ENCODE measurements around the gene CYB5R4. TPM values are rescaled to one million over a fixed set of nuclear protein-coding genes. Genes with fewer than 3 reads are reported as not detected.

CYB5R4 gene
- total and polyA plus RNA-seq, 2 of the 13 experiments (the other 11 are each of a cell fraction or from before 2014, with no cell fraction given), result 5.3 to 26.1 TPM

DNA sequence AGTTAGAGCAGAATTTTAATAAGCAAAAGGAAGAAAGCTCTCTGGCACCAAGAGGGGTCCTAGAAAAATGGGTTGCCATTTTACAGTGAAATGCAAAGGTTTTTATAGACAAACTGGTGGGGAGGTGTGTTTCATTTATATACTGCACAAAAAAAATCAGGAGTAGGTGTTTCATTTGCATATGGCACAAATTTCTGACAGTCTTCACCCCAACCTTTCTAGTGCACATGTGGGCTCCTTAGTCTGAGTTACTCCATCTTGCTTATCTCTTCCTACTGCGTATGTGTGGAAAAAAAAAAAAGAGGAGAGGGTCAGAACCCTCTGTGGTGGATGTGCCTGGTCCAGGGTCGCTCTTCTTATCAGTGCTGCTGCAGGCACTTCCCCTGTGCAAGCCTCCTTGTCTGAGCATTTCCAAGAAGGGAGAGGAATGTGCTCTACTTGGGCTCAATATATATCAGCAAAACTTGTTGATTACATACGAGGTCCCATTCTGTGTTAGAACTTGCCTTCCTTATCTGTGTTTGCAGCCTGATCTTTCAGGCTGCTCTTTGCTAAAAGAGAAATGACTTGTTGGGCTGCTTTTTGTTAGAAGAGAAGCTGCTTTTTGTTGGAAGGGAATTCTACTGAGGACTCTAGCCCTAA lies 115.0 kb downstream of the CYB5R4 start:
- FAIRE-seq (no peak), ATAC-seq (no peak), DNase-seq (ENCODE audit: low spot score) (no peak)
- Histone ChIP-seq H3K27ac (ENCODE audit: extremely low read length, insufficient read depth, low read length) (no peak overlapping the region), H3K27me3 (ENCODE audit: control insufficient read depth in 1 of 2, insufficient read depth in 2 of 2, low read length in 2 of 2) (no peaks in the 10 kb centered on the region), H3K9ac (ENCODE audit: insufficient read depth, low read depth, low read length) (no peak overlapping the region), H3K4me1 (ENCODE audit: insufficient read depth, low read length) (no peaks in the 10 kb centered on the region), H4K20me1 (ENCODE audit: insufficient read depth, low read length) (no peaks in the 10 kb centered on the region), H3K4me2 (ENCODE audit: low read depth, low read length) (no peak overlapping the region), H3K79me2 (ENCODE audit: insufficient read depth, low read length) (no peaks in the 10 kb centered on the region), H3K4me3 (replicated peaks in 1 of 3; ENCODE audit: insufficient read depth in 1 of 3, low read depth in 2 of 3, low read length in 3 of 3) (no peak overlapping the region), H2AFZ (ENCODE audit: low read length) (no peak overlapping the region), H3K9me3 (ENCODE audit: low read length) (peaks cover 5% of the 10 kb centered on the region; the same call in 1 of the 2 replicates), H3K36me3 (replicated peaks in 1 of 2; ENCODE audit: control insufficient read depth in 1 of 2, insufficient read depth in 2 of 2, low read length in 2 of 2) (no peaks in the 10 kb centered on the region)
- WGBS (ENCODE audit: low lambda C conversion rate), result 24% methylated on average over 3 of the region's 3 CpGs
- BruUV-seq (replicated peaks), result no TSS peak
- TF ChIP-seq ZNF230 (CRISPR knock-in tag; IDR thresholded peaks at IDR 0.05) (no peak), MLLT10 (CRISPR knock-in tag; IDR thresholded peaks at IDR 0.05) (no peak), SMYD3 (CRISPR knock-in tag; IDR thresholded peaks at IDR 0.05) (no peak), ZNF383 (CRISPR knock-in tag; IDR thresholded peaks at IDR 0.05; ENCODE audit: borderline replicate concordance) (no peak), MED8 (CRISPR knock-in tag; IDR thresholded peaks at IDR 0.05; ENCODE audit: insufficient replicate concordance) (no peak), ZNF543 (CRISPR knock-in tag; IDR thresholded peaks at IDR 0.05) (no peak), NKX3-1 (CRISPR knock-in tag; IDR thresholded peaks at IDR 0.05) (no peak), LCORL (IDR thresholded peaks at IDR 0.05) (no peak), LCORL (CRISPR knock-in tag; IDR thresholded peaks at IDR 0.05) (no peak), ZFY (CRISPR knock-in tag; IDR thresholded peaks at IDR 0.05) (no peak), ZNF564 (CRISPR knock-in tag; IDR thresholded peaks at IDR 0.05) (no peak), MAFG (CRISPR knock-in tag; IDR thresholded peaks at IDR 0.05) (no peak), TBX3 (IDR thresholded peaks at IDR 0.05; ENCODE audit: borderline replicate concordance) (no peak), U2AF1 (optimal IDR thresholded peaks at IDR 0.05; ENCODE audit: low read depth, low read length) (no peak), HCFC1 (IDR thresholded peaks at IDR 0.05; ENCODE audit: low read depth, low read length) (no peak)
- TF ChIP-seq, protein P1, sequence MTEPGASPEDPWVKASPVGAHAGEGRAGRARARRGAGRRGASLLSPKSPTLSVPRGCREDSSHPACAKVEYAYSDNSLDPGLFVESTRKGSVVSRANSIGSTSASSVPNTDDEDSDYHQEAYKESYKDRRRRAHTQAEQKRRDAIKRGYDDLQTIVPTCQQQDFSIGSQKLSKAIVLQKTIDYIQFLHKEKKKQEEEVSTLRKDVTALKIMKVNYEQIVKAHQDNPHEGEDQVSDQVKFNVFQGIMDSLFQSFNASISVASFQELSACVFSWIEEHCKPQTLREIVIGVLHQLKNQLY (CRISPR knock-in tag; IDR thresholded peaks at IDR 0.05), result no peak
- CTCF ChIA-PET (ENCODE audit: low intra/inter-chr PET ratio, low total read pairs), result no interaction called here
- POLR2A ChIA-PET, result no interaction called here
- intact Hi-C loops (cut with micrococcal nuclease; ENCODE audit: unreplicated experiment), result no loop called here
- in situ Hi-C loops (cut with HindIII; ENCODE audit: extremely low pct_ligation_motif_present, low pct_unique_long_range_greater_than_20kb), result no loop called here

Data from HepG2 (cell line).